Measurements from ENCODE around the gene IGF2BP2.
A peak's percentile ranks its signal among the peaks of the same experiment; 100 is the strongest.
"Not testable (repeated sequence)": the region's sequence is repeated elsewhere in the genome, so short reads cannot be mapped to it uniquely, and the experiment has no call there.

Gene IGF2BP2

DNA sequence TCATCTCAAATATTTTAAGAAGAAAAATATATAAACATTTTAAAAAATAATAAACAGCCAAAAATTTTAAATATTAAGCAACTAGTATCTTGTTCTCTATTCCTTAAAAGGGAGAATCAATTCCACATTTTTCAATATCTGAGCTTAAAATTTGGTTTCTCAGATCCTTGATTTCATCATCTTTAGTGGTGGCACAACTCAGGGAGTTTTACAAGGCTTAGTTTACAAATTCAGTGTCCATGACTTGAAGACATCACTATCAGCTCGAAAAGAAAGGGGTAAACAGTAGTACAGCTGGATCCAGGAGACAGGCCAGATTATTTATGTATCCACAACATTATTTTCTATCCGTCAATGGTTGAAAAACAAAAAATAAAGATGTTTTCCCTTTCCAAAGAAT is 11.6 kb downstream of the IGF2BP2 start:
- Mint-ChIP-seq H3K27ac (no peak overlapping the region), H3K4me3 (no peak overlapping the region), H3K9me3 (peaks cover 4% of the 10 kb centered on the region), H3K36me3 (ENCODE audit: low read depth) (peaks cover 36% of the 10 kb centered on the region), H3K27me3 (ENCODE audit: low read depth, poor library complexity) (no peaks in the 10 kb centered on the region), H3K4me1 (peaks cover 61% of the 10 kb centered on the region)
- TF ChIP-seq, protein P1, sequence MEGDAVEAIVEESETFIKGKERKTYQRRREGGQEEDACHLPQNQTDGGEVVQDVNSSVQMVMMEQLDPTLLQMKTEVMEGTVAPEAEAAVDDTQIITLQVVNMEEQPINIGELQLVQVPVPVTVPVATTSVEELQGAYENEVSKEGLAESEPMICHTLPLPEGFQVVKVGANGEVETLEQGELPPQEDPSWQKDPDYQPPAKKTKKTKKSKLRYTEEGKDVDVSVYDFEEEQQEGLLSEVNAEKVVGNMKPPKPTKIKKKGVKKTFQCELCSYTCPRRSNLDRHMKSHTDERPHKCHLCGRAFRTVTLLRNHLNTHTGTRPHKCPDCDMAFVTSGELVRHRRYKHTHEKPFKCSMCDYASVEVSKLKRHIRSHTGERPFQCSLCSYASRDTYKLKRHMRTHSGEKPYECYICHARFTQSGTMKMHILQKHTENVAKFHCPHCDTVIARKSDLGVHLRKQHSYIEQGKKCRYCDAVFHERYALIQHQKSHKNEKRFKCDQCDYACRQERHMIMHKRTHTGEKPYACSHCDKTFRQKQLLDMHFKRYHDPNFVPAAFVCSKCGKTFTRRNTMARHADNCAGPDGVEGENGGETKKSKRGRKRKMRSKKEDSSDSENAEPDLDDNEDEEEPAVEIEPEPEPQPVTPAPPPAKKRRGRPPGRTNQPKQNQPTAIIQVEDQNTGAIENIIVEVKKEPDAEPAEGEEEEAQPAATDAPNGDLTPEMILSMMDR (IDR thresholded peaks at IDR 0.05), result no peak
- no peak for DNase-seq

GRCh38 chr3:185807445-185808068 is 17.3 kb downstream of the IGF2BP2 start:
- Mint-ChIP-seq H3K27ac (no peak overlapping the region), H3K9me3 (peaks cover 20% of the 10 kb centered on the region), H3K4me1 (peaks cover 11% of the 10 kb centered on the region), H3K4me3 (no peak overlapping the region), H3K36me3 (ENCODE audit: low read depth) (peaks cover 69% of the 10 kb centered on the region), H3K27me3 (ENCODE audit: low read depth, poor library complexity) (no peaks in the 10 kb centered on the region)
- TF ChIP-seq, protein P1 (IDR thresholded peaks at IDR 0.05), result no peak
- no peak for DNase-seq

GRCh38 chr3:185798831-185799110 is 26.1 kb downstream of the IGF2BP2 start:
- Mint-ChIP-seq H3K4me1 (peaks cover 32% of the 10 kb centered on the region), H3K27ac (peak overlapping the region; percentile 32), H3K36me3 (ENCODE audit: low read depth) (peaks cover 63% of the 10 kb centered on the region)
- not testable (repeated sequence) for H3K27me3 Mint-ChIP-seq (ENCODE audit: low read depth, poor library complexity); H3K9me3 Mint-ChIP-seq; H3K4me3 Mint-ChIP-seq; DNase-seq

- Mint-ChIP-seq H3K27me3 (ENCODE audit: low read depth, poor library complexity) (no peaks in the 10 kb centered on the region), H3K36me3 (ENCODE audit: low read depth) (peaks cover 61% of the 10 kb centered on the region), H3K4me1 (peaks cover 37% of the 10 kb centered on the region), H3K4me3 (no peak overlapping the region), H3K9me3 (peaks cover 8% of the 10 kb centered on the region), H3K27ac (peak overlapping the region; percentile 31)
- TF ChIP-seq, protein P1 (IDR thresholded peaks at IDR 0.05), result no peak
- DNase-seq, result no peak
Measured at GRCh38 chr3:185797993-185798830, 26.6 kb downstream of the IGF2BP2 start.

GRCh38 chr3:185797108-185797881 is 27.5 kb downstream of the IGF2BP2 start:
- H3K27ac Mint-ChIP-seq, result peak overlapping the region; percentile 48

More at GRCh38 chr3:185797108-185797881, 27.5 kb downstream of the IGF2BP2 start:
- H3K27me3 Mint-ChIP-seq (ENCODE audit: low read depth, poor library complexity), result no peaks in the 10 kb centered on the region
- DNase-seq, result no peak
- peaks cover 61% of the 10 kb centered on the region for H3K36me3 Mint-ChIP-seq (ENCODE audit: low read depth)
- no peak overlapping the region for H3K4me3 Mint-ChIP-seq
- peaks cover 8% of the 10 kb centered on the region for H3K9me3 Mint-ChIP-seq
- TF ChIP-seq, protein P1 (IDR thresholded peaks at IDR 0.05), result no peak
- peaks cover 44% of the 10 kb centered on the region for H3K4me1 Mint-ChIP-seq

Data from nephron progenitor cell (in vitro differentiated cells).